ENCODE data around the gene MMP24.
"Not testable (repeated sequence)": the region's sequence is repeated elsewhere in the genome, so short reads cannot be mapped to it uniquely, and the experiment has no call there.

DNA sequence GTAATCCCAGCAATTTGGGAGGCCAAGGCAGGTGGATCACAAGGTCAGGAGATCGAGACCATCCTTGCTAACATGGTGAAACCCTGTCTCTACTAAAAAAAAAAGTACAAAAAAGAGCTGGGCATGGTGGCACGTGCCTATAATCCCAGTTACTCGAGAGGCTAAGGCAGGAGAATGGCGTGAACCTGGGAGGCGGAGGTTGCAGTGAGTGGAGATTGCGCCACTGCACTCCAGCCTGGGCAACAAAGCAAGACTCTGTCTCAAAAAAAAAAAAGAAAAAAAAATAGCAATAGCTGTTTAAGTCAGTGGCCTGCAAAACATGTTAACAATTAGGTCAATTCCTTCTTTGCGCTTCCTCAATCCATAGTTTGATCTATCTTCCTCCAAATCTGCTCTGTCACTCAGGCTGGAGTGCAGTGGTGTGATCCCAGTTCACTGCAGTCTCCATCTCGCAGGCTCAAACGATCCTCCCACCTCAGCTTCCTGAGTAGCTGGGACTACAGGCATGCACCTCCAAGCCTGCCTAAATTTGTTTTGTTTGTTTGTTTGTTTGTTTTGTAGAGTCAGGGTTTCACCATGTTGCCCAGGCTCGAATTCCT is 39.7 kb upstream of the MMP24 start:
- TF ChIP-seq, protein P1, sequence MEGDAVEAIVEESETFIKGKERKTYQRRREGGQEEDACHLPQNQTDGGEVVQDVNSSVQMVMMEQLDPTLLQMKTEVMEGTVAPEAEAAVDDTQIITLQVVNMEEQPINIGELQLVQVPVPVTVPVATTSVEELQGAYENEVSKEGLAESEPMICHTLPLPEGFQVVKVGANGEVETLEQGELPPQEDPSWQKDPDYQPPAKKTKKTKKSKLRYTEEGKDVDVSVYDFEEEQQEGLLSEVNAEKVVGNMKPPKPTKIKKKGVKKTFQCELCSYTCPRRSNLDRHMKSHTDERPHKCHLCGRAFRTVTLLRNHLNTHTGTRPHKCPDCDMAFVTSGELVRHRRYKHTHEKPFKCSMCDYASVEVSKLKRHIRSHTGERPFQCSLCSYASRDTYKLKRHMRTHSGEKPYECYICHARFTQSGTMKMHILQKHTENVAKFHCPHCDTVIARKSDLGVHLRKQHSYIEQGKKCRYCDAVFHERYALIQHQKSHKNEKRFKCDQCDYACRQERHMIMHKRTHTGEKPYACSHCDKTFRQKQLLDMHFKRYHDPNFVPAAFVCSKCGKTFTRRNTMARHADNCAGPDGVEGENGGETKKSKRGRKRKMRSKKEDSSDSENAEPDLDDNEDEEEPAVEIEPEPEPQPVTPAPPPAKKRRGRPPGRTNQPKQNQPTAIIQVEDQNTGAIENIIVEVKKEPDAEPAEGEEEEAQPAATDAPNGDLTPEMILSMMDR (conservative IDR thresholded peaks at IDR 0.05), result not testable (repeated sequence)
- not testable (repeated sequence) for TF ChIP-seq ZFX (IDR thresholded peaks at IDR 0.05)
